GM18505 (cell line): ENCODE measurements around the gene DMRT3.

Experiments
- ATAC-seq: cut with Tn5 transposase; IDR thresholded peaks from one replicate; pipeline ENCODE4 v1.9.1; 2021; ENCODE audit not compliant: unreplicated experiment
- POLR2A ChIP-seq: IDR thresholded peaks from 4 replicates; pipeline ENCODE4 v1.6.1; 2011; ENCODE audit warnings: borderline replicate concordance; ENCODE audit not compliant: insufficient read depth, insufficient read length; ENCODE audit errors: extremely low read depth

The DMRT3 gene

DNA sequence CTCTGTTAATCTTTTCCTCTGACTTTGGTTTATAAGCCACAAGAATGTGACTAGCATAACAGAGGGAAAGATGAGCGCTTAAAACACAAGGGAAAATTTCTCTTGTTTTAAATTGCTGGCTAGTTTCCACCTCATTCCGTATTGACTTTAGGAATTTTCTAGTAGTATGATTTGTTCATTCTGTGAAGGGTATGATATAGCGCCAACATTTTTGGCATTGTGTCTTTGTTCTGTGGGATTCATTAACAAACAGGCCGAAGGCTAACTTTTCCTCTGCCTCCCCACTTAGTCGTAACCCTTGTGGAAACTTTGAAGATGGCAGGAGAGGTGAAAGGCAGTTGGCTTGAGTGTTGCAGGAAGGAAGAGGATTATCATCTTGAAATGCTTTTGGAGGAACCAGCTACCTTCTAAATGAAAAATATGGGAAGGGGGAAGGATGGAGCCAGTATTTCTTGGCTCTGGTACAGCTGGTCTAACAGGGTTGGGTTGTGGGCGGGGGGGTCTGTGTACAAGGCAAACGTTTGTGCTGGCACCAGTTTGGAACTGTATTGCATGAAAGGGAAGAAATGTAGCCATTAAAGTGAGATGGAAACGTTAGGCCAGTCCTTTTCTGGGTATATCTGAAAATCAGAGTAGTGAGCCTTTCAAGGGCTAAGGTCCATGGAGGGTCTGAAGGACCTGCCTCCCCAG, 52.2 kb downstream of the DMRT3 start:
- no peak for ATAC-seq
- no peak for TF ChIP-seq POLR2A

DNA sequence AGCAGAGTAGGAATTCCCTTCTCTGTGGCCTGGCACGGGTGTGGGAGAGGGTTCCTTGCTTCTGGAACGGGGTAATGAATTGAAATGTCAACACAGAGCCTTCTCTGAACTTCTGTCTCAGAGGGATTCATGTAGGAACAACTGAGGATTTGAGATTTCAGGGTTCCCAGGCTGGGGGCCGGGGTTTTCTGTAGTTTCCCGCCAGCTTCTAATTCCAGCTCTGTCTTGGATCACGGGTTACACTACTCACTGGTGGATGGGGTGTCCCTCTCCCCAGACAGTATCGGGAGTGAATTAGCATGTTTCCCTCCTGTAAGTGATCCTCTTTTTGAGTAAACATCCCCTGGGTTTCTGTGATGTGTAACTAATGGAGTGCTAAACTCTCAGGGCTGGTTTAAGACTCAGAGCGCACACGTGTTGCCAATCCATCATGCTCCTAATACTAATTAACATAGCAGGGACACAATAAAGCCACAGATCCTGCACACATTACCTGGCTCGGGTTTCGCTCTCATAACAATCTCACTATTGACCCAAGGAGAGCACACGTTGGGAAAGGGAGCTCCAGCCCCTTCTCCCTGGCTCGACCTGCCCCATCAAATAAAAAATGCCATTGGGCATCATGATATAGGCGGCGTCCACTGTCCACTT, 55.6 kb downstream of the DMRT3 start:
- ATAC-seq: no peak
- no peak for TF ChIP-seq POLR2A

DNA sequence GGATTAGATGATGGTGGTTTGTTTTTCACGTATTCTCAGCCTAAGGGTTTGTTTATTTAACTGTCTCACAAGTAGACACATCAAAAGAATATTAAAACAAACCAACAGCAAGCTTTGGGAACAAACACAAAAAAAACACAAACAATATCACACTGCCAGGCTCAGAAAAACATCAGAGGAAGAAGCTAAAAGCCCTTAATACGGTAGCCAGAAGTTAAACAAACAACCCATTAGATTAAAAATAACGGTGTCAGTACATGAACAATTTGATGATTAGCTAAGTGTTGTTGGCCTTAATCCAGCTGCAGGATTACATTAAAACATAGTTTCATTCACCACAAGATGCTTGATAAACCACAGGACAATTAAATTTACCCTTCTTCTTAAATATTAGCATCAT, 57.8 kb downstream of the DMRT3 start:
- no peak for TF ChIP-seq POLR2A
- no peak for ATAC-seq

DNA sequence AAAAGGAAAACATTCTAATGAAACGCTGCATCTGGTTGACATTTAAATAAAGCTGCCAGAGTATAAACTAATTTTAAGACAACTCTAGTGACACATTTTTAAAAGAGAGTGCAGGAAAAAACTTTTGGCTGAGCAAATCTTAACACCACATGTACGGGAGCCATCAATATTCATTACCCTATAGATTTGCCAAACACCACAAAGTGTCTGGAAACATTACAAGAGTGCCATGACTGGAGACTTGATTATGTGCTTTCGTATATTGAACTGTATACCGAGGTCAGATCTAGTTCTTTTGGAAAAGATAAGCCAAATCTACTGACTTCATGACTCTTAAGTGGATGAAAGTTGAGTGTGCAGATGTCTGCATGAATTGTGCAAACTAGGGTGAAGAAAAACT, 63.1 kb downstream of the DMRT3 start:
- TF ChIP-seq POLR2A: no peak
- no peak for ATAC-seq
